HG03108 (cell line): ENCODE measurements around the gene CES3.
A peak's percentile ranks its signal among the peaks of the same experiment; 100 is the strongest.
"Not testable (repeated sequence)": the region's sequence is repeated elsewhere in the genome, so short reads cannot be mapped to it uniquely, and the experiment has no call there.

Experiments
- ATAC-seq: cut with Tn5 transposase; IDR thresholded peaks from one replicate; pipeline ENCODE4 v1.9.1; 2021; ENCODE audit warnings: moderate library complexity; ENCODE audit not compliant: unreplicated experiment

Gene CES3

GRCh38 chr16:66944971-66945370, 16.1 kb upstream of the CES3 start:
- not testable (repeated sequence) for ATAC-seq

DNA sequence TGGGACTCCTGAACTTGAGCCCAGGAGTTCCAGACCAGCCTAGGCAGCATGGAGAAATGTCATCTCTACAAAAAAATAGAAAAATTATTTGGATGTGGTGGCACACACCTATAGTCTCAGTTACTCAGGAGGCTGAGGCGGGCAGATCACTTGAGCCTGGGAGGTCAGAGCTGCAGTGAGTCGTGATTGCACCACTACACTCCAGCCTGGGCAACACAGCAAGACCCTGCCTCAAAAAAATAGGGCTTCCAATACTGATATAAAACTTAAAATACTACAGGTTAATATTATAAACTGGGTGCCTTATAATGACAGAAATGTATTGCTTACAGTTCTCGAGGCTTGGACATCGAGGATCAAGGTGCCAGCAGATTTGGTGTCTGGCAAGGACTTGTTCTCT, 15.1 kb upstream of the CES3 start:
- ATAC-seq: no peak

DNA sequence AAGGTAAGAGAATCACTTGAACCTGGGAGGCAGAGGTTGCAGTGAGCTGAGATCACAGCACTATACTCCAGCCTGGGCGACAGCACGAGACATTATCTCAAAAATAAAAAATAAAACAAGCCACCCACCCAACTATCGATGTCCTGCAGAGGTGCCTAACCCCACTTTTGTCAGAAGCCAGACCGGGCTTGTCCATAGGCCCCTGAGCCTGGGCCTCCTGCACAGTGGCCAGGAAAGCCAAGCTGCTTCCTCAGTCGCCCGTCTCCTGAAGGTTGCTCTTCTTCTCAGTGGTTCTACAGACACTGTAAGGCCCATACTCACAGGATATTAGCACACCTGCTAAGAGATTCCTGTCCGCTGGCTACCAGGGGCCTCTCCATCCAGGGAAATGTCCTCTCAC, 14.5 kb upstream of the CES3 start:
- ATAC-seq: no peak

DNA sequence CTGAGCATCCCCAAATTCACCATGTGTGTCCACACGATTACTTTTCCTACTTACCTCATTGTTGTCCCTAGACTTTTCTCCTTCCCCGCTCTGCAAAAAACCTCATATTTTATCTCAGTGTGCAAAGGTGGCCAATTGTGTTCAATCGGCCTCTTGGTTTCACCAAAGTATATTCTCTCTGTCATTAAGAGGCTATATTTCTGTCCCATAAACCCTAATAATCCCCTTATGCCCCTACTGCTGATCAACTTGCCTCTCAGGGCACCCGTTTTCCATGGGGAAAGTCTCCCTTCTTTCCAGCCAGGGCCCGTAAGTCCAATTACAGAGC, 14.1 kb upstream of the CES3 start:
- no peak for ATAC-seq

- ATAC-seq: peak; percentile 69
These were observed 13.6 kb upstream of the CES3 start for GRCh38 chr16:66947302-66948065.

- ATAC-seq: no peak
These were observed 12.8 kb upstream of the CES3 start for GRCh38 chr16:66948134-66948836.

GRCh38 chr16:66948837-66949225, 12.2 kb upstream of the CES3 start:
- no peak for ATAC-seq

GRCh38 chr16:66949472-66949871, 11.6 kb upstream of the CES3 start:
- no peak for ATAC-seq

GRCh38 chr16:66950437-66950836, 10.6 kb upstream of the CES3 start:
- ATAC-seq: no peak

GRCh38 chr16:66950971-66951790, 9.9 kb upstream of the CES3 start:
- ATAC-seq: no peak

DNA sequence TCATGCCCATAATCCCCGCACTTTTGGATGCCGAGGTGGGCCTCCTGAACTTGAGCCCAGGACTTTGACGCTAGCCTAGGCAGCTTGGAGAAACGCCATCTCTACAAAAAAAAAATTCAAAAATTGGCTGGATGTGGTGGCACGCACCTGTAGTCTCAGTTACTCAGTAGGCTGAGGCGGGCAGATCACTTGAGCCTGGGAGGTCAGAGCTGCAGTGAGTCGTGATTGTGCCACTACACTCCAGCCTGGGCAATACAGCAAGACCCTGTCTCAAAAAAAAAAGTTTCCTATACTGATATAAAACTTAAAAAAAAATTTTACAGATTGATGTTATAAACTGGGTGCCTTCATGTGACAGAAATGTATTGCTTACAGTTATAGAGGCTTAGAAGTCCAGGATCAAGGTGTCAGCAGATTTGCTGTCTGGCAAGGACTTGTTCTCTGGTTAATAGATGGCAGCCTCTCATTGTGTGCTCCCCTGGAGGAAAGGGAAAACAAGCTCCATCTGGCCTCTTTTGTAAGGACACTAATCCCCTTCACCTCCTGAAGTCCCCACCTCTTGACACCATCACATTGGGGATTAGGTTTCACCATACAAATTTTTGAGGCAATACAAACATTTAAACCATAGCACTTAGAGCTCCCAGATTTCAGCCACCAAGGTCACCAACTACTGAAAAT, 8.5 kb upstream of the CES3 start:
- no peak for ATAC-seq

DNA sequence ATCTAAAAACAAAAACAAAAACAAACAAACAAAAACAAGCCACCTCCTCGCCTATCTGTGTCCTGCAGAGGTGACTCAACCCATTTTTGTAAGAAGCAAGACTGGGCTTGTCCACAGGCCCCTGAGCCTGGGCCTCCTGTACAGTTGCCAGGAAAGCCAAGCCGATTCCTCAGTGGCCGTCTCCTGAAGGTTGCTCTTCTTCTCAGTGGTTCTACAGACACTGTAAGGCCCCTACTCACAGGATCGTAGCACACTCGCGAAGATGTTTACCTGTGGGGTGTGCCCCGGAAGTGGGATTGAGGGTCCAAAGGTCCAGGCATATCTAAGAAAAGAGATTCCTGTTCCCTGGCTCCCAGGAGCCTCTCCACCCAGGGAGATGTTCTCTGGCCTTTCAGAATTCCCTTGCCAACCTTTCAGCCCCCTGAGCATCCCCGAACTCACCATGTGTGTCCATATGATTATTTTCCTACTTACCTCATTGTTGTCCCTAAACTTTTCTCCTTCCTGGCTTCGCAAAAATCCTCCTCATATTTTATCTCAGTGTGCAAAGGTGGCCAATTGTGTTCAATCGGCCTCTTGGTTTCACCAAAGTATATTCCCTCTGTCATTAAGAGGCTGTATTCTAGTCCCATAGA, 7.5 kb upstream of the CES3 start:
- ATAC-seq: no peak

DNA sequence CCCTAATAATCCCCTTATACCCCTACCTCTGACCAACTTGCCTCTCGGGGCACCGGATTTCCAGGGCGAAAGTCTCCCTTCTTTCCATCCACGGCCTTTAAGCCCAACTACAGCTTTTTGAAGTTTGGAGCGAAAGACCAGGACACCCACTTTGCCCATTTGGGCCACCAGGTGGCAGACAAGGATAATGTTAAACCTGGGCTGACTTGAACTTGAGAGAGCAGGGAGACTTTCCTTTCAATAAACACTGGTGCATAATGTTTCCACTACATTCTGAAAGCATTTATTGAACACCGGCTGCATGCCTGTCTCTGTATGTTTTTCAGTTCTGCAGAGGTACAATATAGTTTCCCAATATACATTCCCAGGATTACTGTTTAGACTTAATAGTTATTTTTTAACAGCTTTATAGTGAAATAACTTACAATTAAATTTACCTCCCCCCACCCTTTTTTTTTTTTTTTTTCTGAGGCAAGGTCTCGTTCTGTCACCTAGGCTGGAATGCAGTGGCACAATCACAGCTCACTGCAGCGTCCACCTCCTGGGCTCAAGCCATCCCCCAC, 6.9 kb upstream of the CES3 start:
- peak; percentile 52 for ATAC-seq

- ATAC-seq: not testable (repeated sequence)
These were observed 5.5 kb upstream of the CES3 start for GRCh38 chr16:66955363-66956153.

DNA sequence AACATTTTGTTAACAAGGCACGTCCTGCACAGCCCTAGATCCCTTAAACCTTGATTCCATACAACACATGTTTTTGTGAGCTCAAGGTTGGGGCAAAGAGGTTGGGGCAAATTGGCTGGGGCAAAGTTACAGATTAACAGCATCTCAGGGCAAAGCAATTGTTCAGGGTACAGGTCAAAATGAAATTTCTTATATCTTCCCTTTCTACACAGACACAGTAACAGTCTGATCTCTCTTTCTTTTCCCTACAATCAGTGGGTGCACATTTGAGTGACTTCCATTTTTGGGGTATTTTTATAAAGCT, 5.0 kb upstream of the CES3 start:
- not testable (repeated sequence) for ATAC-seq

DNA sequence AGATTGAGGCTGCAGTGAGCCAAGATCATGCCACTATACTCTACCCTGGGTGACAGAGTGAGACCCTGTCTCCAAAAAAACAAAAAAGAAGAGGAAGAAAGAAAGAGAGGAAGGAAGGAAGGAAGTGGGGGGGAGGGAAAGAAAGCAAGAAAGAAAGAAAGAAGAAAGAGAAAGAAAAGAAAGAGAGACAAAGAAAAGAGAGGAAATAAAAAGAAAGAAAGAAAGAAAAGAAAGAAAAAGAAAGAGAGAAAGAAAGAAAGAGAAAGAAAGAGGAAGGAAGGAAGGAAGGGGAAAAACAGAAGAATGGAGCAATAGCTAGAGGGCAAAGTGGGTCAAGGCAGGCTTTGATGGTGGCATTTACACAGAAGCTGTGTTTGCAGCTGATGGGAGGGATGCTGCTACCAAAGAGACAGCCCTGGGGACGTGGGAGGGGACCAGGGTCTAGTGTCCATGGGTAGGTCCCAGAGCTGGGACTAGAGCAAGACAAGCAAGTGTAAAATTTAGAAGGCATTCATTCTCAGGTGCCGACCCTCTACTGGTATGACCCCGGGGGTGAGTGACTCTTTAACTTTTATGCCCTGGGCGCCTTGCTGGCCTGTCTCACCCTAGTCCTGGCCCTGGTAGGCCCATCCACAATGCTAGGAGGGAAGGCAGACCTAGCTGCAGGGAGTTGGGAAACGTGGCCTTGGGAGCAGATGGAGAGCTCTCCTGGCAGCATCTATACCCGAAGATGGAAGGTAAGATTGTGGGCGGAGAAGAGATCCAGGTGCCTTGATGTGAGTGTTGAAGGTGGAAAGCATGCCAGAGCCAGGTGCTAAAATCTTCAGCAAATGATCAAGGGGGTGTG, 2.0 kb upstream of the CES3 start:
- no peak for ATAC-seq

GRCh38 chr16:66959704-66960161, 1.3 kb upstream of the CES3 start:
- no peak for ATAC-seq

DNA sequence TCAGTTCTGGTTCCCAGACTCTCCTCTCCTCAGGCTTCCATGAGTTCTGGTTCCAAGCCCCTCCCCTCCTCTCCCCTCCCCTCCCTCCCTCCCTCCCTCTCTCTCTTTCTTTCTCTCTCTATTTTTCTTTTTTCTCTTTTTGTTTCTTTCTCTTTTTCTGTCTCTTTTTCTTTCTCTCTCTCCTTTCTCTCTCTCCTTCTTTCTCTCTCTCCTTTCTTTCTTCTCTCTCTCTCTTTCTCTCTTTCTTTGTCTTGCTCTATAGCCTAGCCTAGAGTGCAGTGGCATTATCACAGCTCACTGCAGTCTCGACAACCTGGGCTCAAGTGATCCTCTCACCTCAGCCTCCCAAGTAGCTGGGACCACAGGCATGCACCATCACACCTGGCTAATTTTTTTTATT, 796 bp upstream of the CES3 start:
- ATAC-seq: no peak

- no peak for ATAC-seq
These were observed 848 bp downstream of the CES3 start for GRCh38 chr16:66961914-66962313.
